ENCODE data around the gene SLC4A4.

DNA sequence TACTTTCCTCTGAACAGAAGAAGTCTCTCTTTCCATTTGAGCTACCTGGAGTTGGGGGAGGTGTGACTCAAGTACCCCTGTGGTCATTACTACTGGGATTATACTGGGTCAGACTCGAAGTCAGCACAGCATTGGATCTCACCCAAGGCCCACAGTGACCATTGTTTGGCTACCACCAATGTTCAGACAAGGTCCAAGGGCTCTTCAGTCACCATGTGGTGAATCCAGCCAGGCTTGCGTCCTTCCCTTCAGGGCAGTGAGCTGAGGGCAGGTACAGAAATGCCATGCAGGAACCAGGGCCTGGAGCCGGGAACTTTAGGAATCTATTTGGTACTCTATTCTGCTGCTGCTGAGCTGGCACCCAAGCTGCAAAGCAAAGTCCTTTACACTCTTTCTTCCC is 5.5 kb upstream of the SLC4A4 start:
- TF ChIP-seq, protein P1, sequence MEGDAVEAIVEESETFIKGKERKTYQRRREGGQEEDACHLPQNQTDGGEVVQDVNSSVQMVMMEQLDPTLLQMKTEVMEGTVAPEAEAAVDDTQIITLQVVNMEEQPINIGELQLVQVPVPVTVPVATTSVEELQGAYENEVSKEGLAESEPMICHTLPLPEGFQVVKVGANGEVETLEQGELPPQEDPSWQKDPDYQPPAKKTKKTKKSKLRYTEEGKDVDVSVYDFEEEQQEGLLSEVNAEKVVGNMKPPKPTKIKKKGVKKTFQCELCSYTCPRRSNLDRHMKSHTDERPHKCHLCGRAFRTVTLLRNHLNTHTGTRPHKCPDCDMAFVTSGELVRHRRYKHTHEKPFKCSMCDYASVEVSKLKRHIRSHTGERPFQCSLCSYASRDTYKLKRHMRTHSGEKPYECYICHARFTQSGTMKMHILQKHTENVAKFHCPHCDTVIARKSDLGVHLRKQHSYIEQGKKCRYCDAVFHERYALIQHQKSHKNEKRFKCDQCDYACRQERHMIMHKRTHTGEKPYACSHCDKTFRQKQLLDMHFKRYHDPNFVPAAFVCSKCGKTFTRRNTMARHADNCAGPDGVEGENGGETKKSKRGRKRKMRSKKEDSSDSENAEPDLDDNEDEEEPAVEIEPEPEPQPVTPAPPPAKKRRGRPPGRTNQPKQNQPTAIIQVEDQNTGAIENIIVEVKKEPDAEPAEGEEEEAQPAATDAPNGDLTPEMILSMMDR (IDR thresholded peaks at IDR 0.05) = no peak
- TF ChIP-seq POLR2A (IDR thresholded peaks at IDR 0.05) (no peak), POLR2AphosphoS5 (IDR thresholded peaks at IDR 0.05; ENCODE audit: insufficient read depth in 1 of 2, low read depth in 1 of 2) (no peak)

Measured in vagina (tissue), 2 donors.